Type B pancreatic cell (in vitro differentiated cells): ENCODE data around the gene NLRP6. TPM values are rescaled to one million over a fixed set of nuclear protein-coding genes. Genes with fewer than 3 reads are reported as not detected.

Experiments
- DNase-seq: peaks from one replicate; pipeline ENCODE4 v3.0.0; 2021; ENCODE audit warnings: mixed read lengths; ENCODE audit not compliant: unreplicated experiment; ENCODE audit errors: extremely low spot score
- H3K27ac Mint-ChIP-seq: 2 replicates; pipeline ENCODE4 v1.8.0; 2021; ENCODE audit warnings: mild to moderate bottlenecking, mixed read lengths
- H3K27me3 Mint-ChIP-seq: 2 replicates; pipeline ENCODE4 v1.8.0; 2021; ENCODE audit warnings: mixed read lengths
- H3K36me3 Mint-ChIP-seq: 2 replicates; pipeline ENCODE4 v1.8.0; 2021; ENCODE audit warnings: mixed read lengths
- H3K4me1 Mint-ChIP-seq: one replicate; pipeline ENCODE4 v1.8.0; 2021; ENCODE audit warnings: mixed read lengths; ENCODE audit not compliant: unreplicated experiment
- H3K4me3 Mint-ChIP-seq: 2 replicates; pipeline ENCODE4 v1.8.0; 2021; ENCODE audit warnings: mild to moderate bottlenecking, mixed read lengths
- H3K9me3 Mint-ChIP-seq: 2 replicates; pipeline ENCODE4 v1.8.0; 2021; ENCODE audit warnings: mixed read lengths
- CTCF ChIP-seq: fragments of 200-600 bp; sonication (generic); conservative IDR thresholded peaks from 2 replicates; pipeline ENCODE4 v1.5.0; 2021; ENCODE audit warnings: antibody characterized with exemption, mild to moderate bottlenecking
- total RNA-seq: library from RNA; stranded (reverse); gene quantifications from 2 replicates; pipeline ENCODE4 v1.2.1, GENCODE V29; 2021; ENCODE audit warnings: low replicate concordance

Gene NLRP6
- total RNA-seq, 1 donor from 2014 or later, result not detected

DNA sequence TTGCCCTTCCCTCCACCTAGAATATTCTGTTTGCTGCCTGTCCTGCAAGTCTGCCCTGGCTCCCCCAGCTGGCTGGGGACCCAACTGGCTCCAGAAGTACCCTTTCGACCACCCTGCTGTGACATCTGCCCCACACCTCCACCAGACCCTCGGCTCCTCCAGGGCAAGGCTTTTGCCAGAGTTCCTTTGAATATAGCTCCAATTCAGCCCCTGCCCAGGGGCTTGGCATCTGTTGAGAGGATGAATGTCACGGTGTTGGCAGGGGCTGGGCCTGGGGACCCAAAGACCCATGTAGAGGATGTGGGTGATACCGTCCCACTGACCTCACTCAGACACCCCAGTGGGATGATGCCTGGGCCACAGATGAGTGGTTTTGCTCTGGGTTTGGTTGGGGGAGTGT is 4.0 kb downstream of the NLRP6 start:
- TF ChIP-seq CTCF, result no peak
- no peak for DNase-seq
- H3K36me3 Mint-ChIP-seq, result no peaks in the 10 kb centered on the region
- H3K27me3 Mint-ChIP-seq, result peaks cover 24% of the 10 kb centered on the region
- no peak overlapping the region for H3K27ac Mint-ChIP-seq
- H3K4me1 Mint-ChIP-seq, result peaks cover 10% of the 10 kb centered on the region
- no peak overlapping the region for H3K4me3 Mint-ChIP-seq
- no peaks in the 10 kb centered on the region for H3K9me3 Mint-ChIP-seq

- no peak for TF ChIP-seq CTCF
- H3K9me3 Mint-ChIP-seq, result no peaks in the 10 kb centered on the region
- H3K4me3 Mint-ChIP-seq, result no peak overlapping the region
- peaks cover 26% of the 10 kb centered on the region for H3K27me3 Mint-ChIP-seq
- H3K27ac Mint-ChIP-seq, result no peak overlapping the region
- peaks cover 10% of the 10 kb centered on the region for H3K4me1 Mint-ChIP-seq
- H3K36me3 Mint-ChIP-seq, result no peaks in the 10 kb centered on the region
- no peak for DNase-seq
These were observed 4.6 kb downstream of the NLRP6 start for GRCh38 chr11:282630-283360.

- no peaks in the 10 kb centered on the region for H3K36me3 Mint-ChIP-seq
- peaks cover 10% of the 10 kb centered on the region for H3K4me1 Mint-ChIP-seq
- TF ChIP-seq CTCF, result no peak
- no peak for DNase-seq
- no peak overlapping the region for H3K27ac Mint-ChIP-seq
- H3K27me3 Mint-ChIP-seq, result peaks cover 31% of the 10 kb centered on the region
- H3K9me3 Mint-ChIP-seq, result no peaks in the 10 kb centered on the region
- no peak overlapping the region for H3K4me3 Mint-ChIP-seq
These were observed 5.3 kb downstream of the NLRP6 start for GRCh38 chr11:283405-284104.

- Mint-ChIP-seq H3K4me3 (no peak overlapping the region), H3K27me3 (peaks cover 31% of the 10 kb centered on the region), H3K27ac (no peak overlapping the region), H3K36me3 (no peaks in the 10 kb centered on the region), H3K4me1 (peaks cover 10% of the 10 kb centered on the region), H3K9me3 (no peaks in the 10 kb centered on the region)
- DNase-seq, result no peak
- no peak for TF ChIP-seq CTCF
These were observed 6.2 kb downstream of the NLRP6 start for GRCh38 chr11:284105-285020.

- Mint-ChIP-seq H3K4me3 (no peak overlapping the region), H3K27me3 (peaks cover 31% of the 10 kb centered on the region), H3K4me1 (peaks cover 10% of the 10 kb centered on the region), H3K36me3 (no peaks in the 10 kb centered on the region), H3K9me3 (no peaks in the 10 kb centered on the region), H3K27ac (no peak overlapping the region)
- no peak for TF ChIP-seq CTCF
- no peak for DNase-seq
These were observed 7.0 kb downstream of the NLRP6 start for GRCh38 chr11:285021-285893.
